Colonic mucosa (tissue), 4 donors: Measurements from ENCODE around the gene PTPRA. TPM values are rescaled to one million over a fixed set of nuclear protein-coding genes. Genes with fewer than 3 reads are reported as not detected.

Experiments
- DNase-seq: peaks from one replicate; pipeline ENCODE4 v3.0.0-alpha.2; 2020
- H3K27ac ChIP-seq: fragments of 200-600 bp; one replicate; pipeline ENCODE4 v1.8.0; 2021
- H3K27me3 ChIP-seq: fragments of 200-600 bp; one replicate; pipeline ENCODE4 v1.8.0; 2021
- H3K36me3 ChIP-seq: fragments of 200-600 bp; one replicate; pipeline ENCODE4 v1.8.0; 2021
- H3K4me1 ChIP-seq: fragments of 200-600 bp; one replicate; pipeline ENCODE4 v1.8.0; 2021; ENCODE audit warnings: mild to moderate bottlenecking
- H3K4me3 ChIP-seq: fragments of 200-600 bp; one replicate; pipeline ENCODE4 v1.8.0; 2021
- H3K9ac ChIP-seq, 2 donors: one replicate each; pipeline ENCODE4 v1.7.0; 2013; ENCODE audit warnings: control low read depth in 2 of 2, low read depth in 2 of 2, low read length in 2 of 2
- H3K9me3 ChIP-seq: fragments of 200-600 bp; one replicate; pipeline ENCODE4 v1.8.0; 2021
- CTCF ChIP-seq: fragments of 200-600 bp; IDR thresholded peaks from one replicate; pipeline ENCODE4 v1.8.0; 2022; ENCODE audit warnings: antibody characterized with exemption, mild to moderate bottlenecking
- intact Hi-C: fragments of 100-400 bp; cut with DNase I; formaldehyde crosslinking; loops from one replicate; pipeline ENCODE4 v1.14.1; 2022
- total RNA-seq, 2 donors: library from RNA; stranded (reverse); fragmentation: NEBNext Ultra II Directional in 1 of 2; extraction: Animal tissue kit (Norgen Biotek cat#: 25700) in 1 of 2; gene quantifications; one replicate each; pipeline ENCODE4 v1.2.1, GENCODE V29; 2021
- donor health status: healthy.
- donor health status: DM: no; HTN: no; CAD: no.
- donor health status: DM: no; HTN: no; CAD: no.

Gene PTPRA
- total RNA-seq, 2 donors from 2014 or later = 30.3 to 55.2 TPM

GRCh38 chr20:2865630-2866029, 7.7 kb upstream of the PTPRA start:
- H3K4me1 ChIP-seq = no peaks in the 10 kb centered on the region
- intact Hi-C loops = no loop called here
- no peaks in the 10 kb centered on the region for H3K9me3 ChIP-seq
- no peak overlapping the region for H3K4me3 ChIP-seq
- DNase-seq = no peak
- no peak for TF ChIP-seq CTCF
- H3K36me3 ChIP-seq = peaks cover 8% of the 10 kb centered on the region
- no peak overlapping the region for H3K9ac ChIP-seq
- H3K27me3 ChIP-seq = no peaks in the 10 kb centered on the region
- H3K27ac ChIP-seq = no peak overlapping the region

- H3K36me3 ChIP-seq = peaks cover 4% of the 10 kb centered on the region
- intact Hi-C loops = no loop called here
Observed at GRCh38 chr20:2866236-2866635, 7.0 kb upstream of the PTPRA start.

GRCh38 chr20:2867081-2867864, 6.0 kb upstream of the PTPRA start:
- H3K9me3 ChIP-seq = no peaks in the 10 kb centered on the region
- H3K36me3 ChIP-seq = no peaks in the 10 kb centered on the region
- TF ChIP-seq CTCF = no peak
- H3K4me1 ChIP-seq = no peaks in the 10 kb centered on the region
- no peaks in the 10 kb centered on the region for H3K27me3 ChIP-seq
- intact Hi-C loops = no loop called here
- H3K27ac ChIP-seq = no peak overlapping the region
- DNase-seq = peak; percentile 49
- H3K9ac ChIP-seq = no peak overlapping the region
- no peak overlapping the region for H3K4me3 ChIP-seq

More at GRCh38 chr20:2866236-2866635, 7.0 kb upstream of the PTPRA start:
- H3K9me3 ChIP-seq = no peaks in the 10 kb centered on the region
- H3K27me3 ChIP-seq = no peaks in the 10 kb centered on the region
- TF ChIP-seq CTCF = no peak
- no peak for DNase-seq
- no peak overlapping the region for H3K9ac ChIP-seq
- no peak overlapping the region for H3K27ac ChIP-seq
- no peak overlapping the region for H3K4me3 ChIP-seq
- H3K4me1 ChIP-seq = no peaks in the 10 kb centered on the region

GRCh38 chr20:2869381-2869780, 3.9 kb upstream of the PTPRA start:
- no peak for TF ChIP-seq CTCF
- intact Hi-C loops = no loop called here
- Histone ChIP-seq H3K27ac (no peak overlapping the region), H3K9ac (no peak overlapping the region), H3K4me3 (no peak overlapping the region), H3K9me3 (no peaks in the 10 kb centered on the region), H3K36me3 (no peaks in the 10 kb centered on the region), H3K27me3 (no peaks in the 10 kb centered on the region), H3K4me1 (no peaks in the 10 kb centered on the region)
- no peak for DNase-seq

GRCh38 chr20:2871111-2871465, 2.2 kb upstream of the PTPRA start:
- TF ChIP-seq CTCF = no peak
- intact Hi-C loops = no loop called here
- Histone ChIP-seq H3K4me3 (no peak overlapping the region), H3K4me1 (no peaks in the 10 kb centered on the region), H3K27me3 (no peaks in the 10 kb centered on the region), H3K27ac (no peak overlapping the region), H3K36me3 (no peaks in the 10 kb centered on the region), H3K9ac (no peak overlapping the region), H3K9me3 (no peaks in the 10 kb centered on the region)
- DNase-seq = no peak
